DMS79 (cell line): Measurements from ENCODE around the gene SLC15A1.
A peak's percentile ranks its signal among the peaks of the same experiment; 100 is the strongest.

Source experiments
- DNase-seq: peaks from one replicate; lab custom pipeline; 2025; lab: John Stamatoyannopoulos, UW

The SLC15A1 gene

DNA sequence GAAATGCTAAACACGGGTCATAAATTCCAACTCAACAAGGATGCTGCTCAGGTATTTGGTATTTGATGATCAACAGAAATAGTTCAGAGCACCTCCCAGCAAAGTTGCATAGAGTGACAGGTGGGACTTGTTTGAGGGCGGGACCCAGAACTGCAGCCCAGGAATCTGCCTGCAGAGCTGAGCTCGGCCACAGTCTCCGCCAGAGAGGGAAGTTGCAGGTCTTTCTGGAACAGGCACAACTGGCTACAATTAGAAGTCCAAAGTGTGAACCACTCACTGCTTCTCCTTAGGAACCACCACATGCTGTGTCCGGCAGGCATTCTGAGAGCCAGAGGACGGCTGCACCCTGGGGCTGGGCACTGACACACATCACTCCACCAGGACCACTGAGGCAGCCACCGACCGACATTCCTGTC, 1.1 kb downstream of the SLC15A1 start:
- DNase-seq = no peak

GRCh38 chr13:98749501-98749900, 3.0 kb downstream of the SLC15A1 start:
- no peak for DNase-seq

GRCh38 chr13:98746968-98747367, 5.5 kb downstream of the SLC15A1 start:
- DNase-seq = no peak

- DNase-seq = no peak
Observed at GRCh38 chr13:98743377-98743776, 9.1 kb downstream of the SLC15A1 start.

DNA sequence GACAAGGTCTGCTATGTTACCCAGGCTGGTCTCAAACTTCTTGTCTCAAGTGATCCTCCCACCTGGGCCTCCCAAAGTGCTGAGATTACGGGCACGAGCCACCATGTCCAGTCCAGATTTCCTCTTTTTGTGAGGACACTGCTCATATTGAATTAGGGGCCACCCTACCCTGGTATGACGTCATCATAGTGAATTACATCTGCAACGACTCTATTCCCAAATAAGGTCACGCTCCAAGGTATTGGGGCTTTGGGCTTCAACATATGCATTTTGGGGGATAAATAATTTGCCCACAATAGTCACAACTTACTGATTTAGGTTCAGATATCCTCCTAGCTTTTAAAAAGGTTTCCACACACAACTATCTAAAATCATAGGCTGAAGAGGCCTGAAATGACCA, 9.5 kb downstream of the SLC15A1 start:
- no peak for DNase-seq

- peak; percentile 28 for DNase-seq
Observed at GRCh38 chr13:98741741-98742435, 10.6 kb downstream of the SLC15A1 start.

- no peak for DNase-seq
Observed at GRCh38 chr13:98740131-98740530, 12.3 kb downstream of the SLC15A1 start.

GRCh38 chr13:98738993-98739392, 13.5 kb downstream of the SLC15A1 start:
- no peak for DNase-seq

DNA sequence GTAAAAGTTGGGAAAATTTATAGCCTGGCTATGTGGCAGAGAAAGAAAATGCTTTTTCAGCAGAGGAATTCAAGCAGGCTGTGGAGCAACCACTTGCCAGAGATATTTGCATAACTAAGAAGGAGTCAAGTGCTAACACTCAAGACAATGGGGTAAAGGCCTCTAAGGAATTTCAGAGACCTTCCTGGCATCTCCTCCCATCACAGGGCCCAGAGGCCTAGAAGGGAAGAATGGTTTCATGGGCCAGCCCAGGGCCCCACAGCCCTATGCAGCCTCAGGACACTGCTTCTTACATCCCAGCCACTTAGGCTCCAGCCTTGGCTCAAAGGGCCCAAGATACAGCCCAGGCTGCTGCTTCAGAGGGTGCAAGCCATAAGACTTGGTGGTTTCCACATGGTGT, 14.3 kb downstream of the SLC15A1 start:
- DNase-seq = no peak

GRCh38 chr13:98731925-98732324, 20.5 kb downstream of the SLC15A1 start:
- DNase-seq = peak; percentile 86

- DNase-seq = no peak
Observed at GRCh38 chr13:98731038-98731437, 21.4 kb downstream of the SLC15A1 start.

GRCh38 chr13:98730441-98730840, 22.0 kb downstream of the SLC15A1 start:
- no peak for DNase-seq

DNA sequence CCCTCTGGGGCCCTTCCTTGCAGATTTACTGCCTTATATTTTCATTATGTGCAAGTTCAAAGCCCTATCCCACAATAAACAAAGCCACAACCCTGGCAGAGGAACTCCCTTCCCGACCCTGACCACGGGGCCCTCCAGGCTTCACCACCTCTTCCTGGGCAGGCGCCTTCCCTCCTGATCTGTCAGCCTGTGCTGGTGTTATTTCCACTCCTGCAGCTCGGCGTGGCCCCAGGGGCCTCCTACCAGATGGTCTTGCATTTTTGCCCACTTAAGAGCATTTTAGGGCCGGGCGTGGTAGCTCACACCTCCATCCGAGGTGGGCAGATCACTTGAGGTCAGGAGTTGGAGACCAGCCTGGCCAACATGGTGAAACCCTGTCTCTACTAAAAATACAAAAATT, 22.8 kb downstream of the SLC15A1 start:
- DNase-seq = no peak

DNA sequence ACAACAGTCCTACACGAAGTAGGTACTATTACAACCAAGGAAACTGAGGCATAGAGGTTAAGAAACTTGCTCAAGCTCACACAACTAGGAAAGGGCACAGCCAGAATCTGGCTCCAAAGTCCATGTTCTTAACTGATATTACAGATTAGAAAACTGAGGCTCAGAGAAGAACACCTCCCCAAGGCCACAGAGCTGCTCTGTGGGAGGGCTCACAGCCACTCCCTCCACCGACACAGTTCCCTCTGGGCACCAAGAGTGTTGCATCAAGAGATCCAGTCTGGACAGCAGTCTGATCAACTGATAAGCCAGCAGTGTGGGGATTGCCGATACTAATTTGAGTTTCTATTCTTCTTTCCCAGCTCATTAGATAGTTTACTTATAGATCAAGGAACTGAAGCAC, 29.5 kb downstream of the SLC15A1 start:
- no peak for DNase-seq

GRCh38 chr13:98721825-98722510, 30.5 kb downstream of the SLC15A1 start:
- DNase-seq = no peak

DNA sequence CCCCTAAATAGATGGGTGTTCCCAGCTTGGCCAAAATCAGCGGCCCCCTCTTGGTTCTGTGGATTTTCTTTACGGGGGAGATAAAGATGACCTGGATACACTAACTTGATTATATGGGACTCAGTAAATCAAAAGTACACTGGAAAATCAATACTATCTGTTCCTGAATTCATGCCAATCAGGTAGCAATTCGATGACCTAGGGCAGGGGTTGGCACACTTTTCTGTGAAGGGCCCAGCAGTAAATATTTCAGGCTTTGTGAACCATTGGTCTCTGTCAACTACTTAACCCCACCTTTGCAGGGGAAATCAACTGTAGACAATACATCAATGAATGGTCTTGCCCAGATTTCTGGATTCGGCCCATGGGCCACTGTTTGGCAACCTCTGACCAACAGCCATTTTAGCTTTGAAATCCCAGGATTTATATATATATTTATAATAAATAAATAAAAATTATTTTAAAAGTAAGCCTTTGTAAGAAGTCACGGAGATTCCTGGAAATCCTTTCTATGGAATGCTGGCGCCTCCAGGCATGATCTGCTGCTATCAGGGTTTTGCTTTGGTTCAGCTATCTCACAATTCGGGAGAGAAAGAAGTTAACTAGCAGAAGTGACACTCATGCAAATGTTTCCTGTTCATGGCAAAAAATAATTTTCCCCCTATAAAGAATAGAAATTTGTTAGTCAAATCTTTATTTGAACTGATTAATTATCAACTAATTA, 32.8 kb downstream of the SLC15A1 start:
- no peak for DNase-seq

GRCh38 chr13:98717891-98718290, 34.6 kb downstream of the SLC15A1 start:
- no peak for DNase-seq

- no peak for DNase-seq
Observed at GRCh38 chr13:98717256-98717655, 35.2 kb downstream of the SLC15A1 start.

DNA sequence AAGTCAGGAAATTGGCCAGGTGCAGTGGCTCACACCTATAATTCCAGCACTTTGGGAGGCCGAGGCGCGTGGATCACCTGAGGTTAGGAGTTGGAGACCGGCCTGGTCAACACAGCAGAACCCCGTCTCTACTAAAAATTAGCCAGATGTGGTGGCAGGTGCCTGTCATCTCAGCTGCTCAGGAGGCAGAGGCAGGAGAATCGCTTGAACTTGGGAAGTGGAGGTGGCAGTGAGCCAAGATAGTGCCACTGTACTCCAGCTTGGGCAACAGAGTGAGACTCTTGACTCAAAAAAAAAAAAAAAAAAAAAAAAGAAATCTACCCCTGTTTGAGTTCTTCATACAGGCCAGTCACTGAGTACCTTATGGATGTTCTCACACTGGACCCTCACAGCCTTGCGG, 42.0 kb downstream of the SLC15A1 start:
- peak; percentile 62 for DNase-seq

DNA sequence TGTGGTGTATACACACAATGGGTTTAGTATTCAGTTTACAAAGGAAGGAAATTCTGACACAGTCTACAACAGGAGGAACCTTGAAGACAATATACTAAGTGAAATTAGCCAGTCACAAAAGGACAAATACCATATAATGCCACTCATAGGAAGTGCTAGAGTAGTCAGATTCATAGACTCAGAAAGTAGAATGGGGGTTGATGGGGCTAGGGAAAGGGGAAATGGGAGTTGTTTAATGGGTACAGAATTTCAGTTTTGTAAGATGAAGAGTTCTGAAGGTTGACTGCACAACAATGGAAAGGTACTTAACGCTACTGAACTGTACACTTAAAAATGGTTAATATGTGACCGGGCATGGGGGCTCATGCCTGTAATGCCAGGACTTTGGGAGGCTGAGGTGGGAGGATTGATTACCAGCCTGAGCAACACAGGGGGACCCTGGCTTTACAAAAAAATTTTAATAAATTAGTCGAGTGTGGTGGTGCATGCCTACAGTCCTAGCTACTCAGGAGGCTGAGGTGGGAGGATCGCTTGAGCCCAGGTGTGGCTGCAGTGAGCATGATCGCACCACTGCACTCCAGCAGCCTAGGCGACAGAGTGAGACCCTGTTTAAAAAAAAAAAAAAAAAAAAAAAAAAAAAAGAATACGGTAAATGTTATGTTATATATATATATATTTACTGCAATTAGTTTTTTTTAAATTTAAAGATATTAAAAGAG, 45.0 kb downstream of the SLC15A1 start:
- no peak for DNase-seq

DNA sequence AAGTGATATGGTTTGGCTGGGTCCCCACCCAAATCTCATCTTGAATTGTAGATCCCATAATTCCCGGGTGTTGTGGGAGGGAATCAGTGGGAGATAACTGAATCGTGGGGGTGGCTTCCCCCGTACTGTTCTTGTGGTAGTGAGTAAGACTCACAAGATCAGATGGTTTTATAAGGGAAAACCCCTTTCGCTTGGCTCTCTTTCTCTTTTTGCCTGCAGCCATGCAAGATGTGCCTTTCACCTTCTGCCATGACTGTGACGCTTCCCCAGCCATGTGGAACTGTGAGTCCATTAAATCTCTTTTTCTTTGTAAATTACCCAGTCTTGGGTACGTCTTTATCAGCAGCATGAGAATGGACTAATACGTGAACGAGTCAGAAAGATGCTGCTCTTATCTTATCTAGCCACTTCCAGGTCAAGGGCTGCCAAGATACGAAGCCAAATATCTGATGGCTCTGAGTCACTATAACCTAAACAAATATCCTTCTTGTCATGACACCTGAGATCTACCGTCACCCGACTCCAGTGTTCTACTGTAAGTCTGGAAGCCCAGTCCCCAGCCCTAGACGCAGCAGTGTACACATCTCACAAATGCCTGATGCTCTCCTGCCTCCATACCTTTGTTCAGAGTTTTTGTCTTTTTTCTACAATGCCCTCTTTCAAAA, 45.9 kb downstream of the SLC15A1 start:
- no peak for DNase-seq

DNA sequence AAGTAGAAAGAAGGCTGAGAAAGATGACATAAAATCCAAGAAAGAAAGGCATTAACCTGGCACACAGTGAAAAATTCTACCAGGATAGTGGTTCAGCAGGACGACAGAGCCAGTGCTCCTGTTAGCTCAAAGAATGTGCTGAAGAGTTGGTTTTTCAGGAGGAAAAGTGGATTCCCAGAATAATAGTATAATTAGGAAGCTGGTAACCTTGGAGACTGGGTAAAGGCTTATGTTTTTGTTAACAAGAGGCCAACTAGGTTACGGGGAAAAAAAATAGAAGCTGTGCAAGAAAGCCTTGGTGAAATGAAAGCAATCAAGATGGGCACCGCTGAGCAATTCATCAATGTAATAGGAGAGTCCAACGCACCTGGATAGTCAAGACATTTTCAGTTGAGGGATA, 54.7 kb downstream of the SLC15A1 start:
- no peak for DNase-seq
